Subcutaneous abdominal adipose tissue (tissue), 5 donors: ENCODE data around the gene COX4I1.

ENCODE experiments used
- H3K27ac ChIP-seq: one replicate; pipeline ENCODE4 v1.7.0; 2013; ENCODE audit warnings: low read depth, mild to moderate bottlenecking, inconsistent platforms, low read length, moderate library complexity
- H3K27me3 ChIP-seq, 5 donors: one replicate each; pipeline ENCODE4 v1.7.0; 2013; ENCODE audit warnings: low read length in 5 of 5, inconsistent platforms in 1 of 5; ENCODE audit not compliant: control insufficient read depth in 5 of 5, insufficient read depth in 4 of 5
- H3K36me3 ChIP-seq, 5 donors: one replicate each; pipeline ENCODE4 v1.7.0; 2013; ENCODE audit warnings: low read length in 5 of 5; ENCODE audit not compliant: control insufficient read depth in 5 of 5, insufficient read depth in 5 of 5
- H3K4me1 ChIP-seq, 5 donors: one replicate each; pipeline ENCODE4 v1.7.0; 2013; ENCODE audit warnings: low read length in 5 of 5, mild to moderate bottlenecking in 3 of 5, moderate library complexity in 1 of 5; ENCODE audit not compliant: control insufficient read depth in 5 of 5, insufficient read depth in 5 of 5
- H3K4me3 ChIP-seq, 5 donors: one replicate each; pipeline ENCODE4 v1.7.0; 2013; ENCODE audit warnings: low read length in 5 of 5, low read depth in 1 of 5
- H3K9ac ChIP-seq, 5 donors: one replicate each; pipeline ENCODE4 v1.7.0; 2013; ENCODE audit warnings: low read length in 5 of 5, mild to moderate bottlenecking in 4 of 5, moderate library complexity in 3 of 5
- H3K9me3 ChIP-seq, 5 donors: one replicate each; pipeline ENCODE4 v1.7.0; 2013; ENCODE audit warnings: low read length in 5 of 5; ENCODE audit not compliant: control insufficient read depth in 5 of 5
- donor health status: healthy.
- donor health status: healthy.
- donor health status: healthy.
- donor health status: healthy.
- donor health status: healthy.

The COX4I1 gene

GRCh38 chr16:85829171-85829719 lies 29.8 kb downstream of the COX4I1 start:
- no peak overlapping the region for H3K4me3 ChIP-seq
- H3K27me3 ChIP-seq, result peaks cover 7 to 16% (median 15%) of the 10 kb centered on the region in 5 donors
- no peaks in the 10 kb centered on the region for H3K36me3 ChIP-seq
- peaks cover 0 to 2% (median 0%) of the 10 kb centered on the region in 5 donors for H3K9me3 ChIP-seq
- no peak overlapping the region for H3K27ac ChIP-seq
- H3K4me1 ChIP-seq, result peaks cover 2 to 26% (median 13%) of the 10 kb centered on the region in 5 donors
- no peak overlapping the region for H3K9ac ChIP-seq

- peaks cover 2 to 24% (median 13%) of the 10 kb centered on the region in 5 donors for H3K4me1 ChIP-seq
Observed at GRCh38 chr16:85829751-85830445, 30.4 kb downstream of the COX4I1 start.

GRCh38 chr16:85830821-85831220 lies 31.3 kb downstream of the COX4I1 start:
- H3K4me1 ChIP-seq, result peaks cover 2 to 24% (median 13%) of the 10 kb centered on the region in 5 donors

More at GRCh38 chr16:85829751-85830445, 30.4 kb downstream of the COX4I1 start:
- Histone ChIP-seq H3K4me3 (no peak overlapping the region), H3K9ac (no peak overlapping the region), H3K27me3 (peaks cover 7 to 16% (median 16%) of the 10 kb centered on the region in 5 donors), H3K27ac (no peak overlapping the region), H3K9me3 (peaks cover 0 to 3% (median 2%) of the 10 kb centered on the region in 5 donors), H3K36me3 (no peaks in the 10 kb centered on the region)

GRCh38 chr16:85832570-85833218 lies 33.2 kb downstream of the COX4I1 start:
- Histone ChIP-seq H3K36me3 (no peaks in the 10 kb centered on the region), H3K4me1 (peaks cover 2 to 28% (median 13%) of the 10 kb centered on the region in 5 donors), H3K27ac (no peak overlapping the region), H3K9ac (no peak overlapping the region), H3K9me3 (peaks cover 0 to 3% (median 2%) of the 10 kb centered on the region in 5 donors), H3K4me3 (no peak overlapping the region), H3K27me3 (peaks cover 21 to 30% (median 28%) of the 10 kb centered on the region in 5 donors)

More at GRCh38 chr16:85830821-85831220, 31.3 kb downstream of the COX4I1 start:
- no peak overlapping the region for H3K4me3 ChIP-seq
- H3K27me3 ChIP-seq, result peaks cover 13 to 22% (median 19%) of the 10 kb centered on the region in 5 donors
- H3K36me3 ChIP-seq, result no peaks in the 10 kb centered on the region
- peaks cover 0 to 3% (median 2%) of the 10 kb centered on the region in 5 donors for H3K9me3 ChIP-seq
- H3K9ac ChIP-seq, result no peak overlapping the region
- no peak overlapping the region for H3K27ac ChIP-seq

- no peaks in the 10 kb centered on the region for H3K36me3 ChIP-seq
- H3K9me3 ChIP-seq, result peaks cover 0 to 3% (median 2%) of the 10 kb centered on the region in 5 donors
- no peak overlapping the region for H3K4me3 ChIP-seq
- H3K4me1 ChIP-seq, result peaks cover 2 to 28% (median 13%) of the 10 kb centered on the region in 5 donors
- peaks cover 21 to 30% (median 28%) of the 10 kb centered on the region in 5 donors for H3K27me3 ChIP-seq
- H3K27ac ChIP-seq, result no peak overlapping the region
- no peak overlapping the region for H3K9ac ChIP-seq
Observed at GRCh38 chr16:85833219-85833920, 33.9 kb downstream of the COX4I1 start.

DNA sequence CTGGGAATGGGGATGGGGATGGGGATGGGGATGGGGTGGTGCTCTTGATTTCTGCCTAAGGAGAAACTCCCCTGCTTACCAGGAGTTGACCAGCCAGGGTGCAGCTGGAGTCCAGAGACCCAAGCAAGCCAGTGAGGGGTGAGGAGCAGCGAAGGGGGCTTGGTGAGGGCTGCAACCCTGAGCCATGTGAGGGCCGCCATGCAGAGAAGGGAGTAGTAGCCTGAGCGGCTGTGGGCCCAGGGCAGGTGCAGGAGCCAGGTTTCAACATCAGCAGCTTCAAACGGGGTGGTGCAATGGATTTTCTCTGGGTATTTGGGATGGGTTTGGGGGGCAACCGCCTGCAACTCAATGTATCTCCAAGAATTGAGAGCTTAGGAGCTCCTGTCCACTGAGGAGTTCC lies 35.2 kb downstream of the COX4I1 start:
- no peak overlapping the region for H3K9ac ChIP-seq
- H3K27ac ChIP-seq, result no peak overlapping the region
- no peak overlapping the region for H3K4me3 ChIP-seq
- peaks cover 0 to 3% (median 2%) of the 10 kb centered on the region in 5 donors for H3K9me3 ChIP-seq
- H3K36me3 ChIP-seq, result no peaks in the 10 kb centered on the region
- H3K27me3 ChIP-seq, result peaks cover 15 to 35% (median 27%) of the 10 kb centered on the region in 5 donors
- H3K4me1 ChIP-seq, result peaks cover 2 to 34% (median 13%) of the 10 kb centered on the region in 5 donors

DNA sequence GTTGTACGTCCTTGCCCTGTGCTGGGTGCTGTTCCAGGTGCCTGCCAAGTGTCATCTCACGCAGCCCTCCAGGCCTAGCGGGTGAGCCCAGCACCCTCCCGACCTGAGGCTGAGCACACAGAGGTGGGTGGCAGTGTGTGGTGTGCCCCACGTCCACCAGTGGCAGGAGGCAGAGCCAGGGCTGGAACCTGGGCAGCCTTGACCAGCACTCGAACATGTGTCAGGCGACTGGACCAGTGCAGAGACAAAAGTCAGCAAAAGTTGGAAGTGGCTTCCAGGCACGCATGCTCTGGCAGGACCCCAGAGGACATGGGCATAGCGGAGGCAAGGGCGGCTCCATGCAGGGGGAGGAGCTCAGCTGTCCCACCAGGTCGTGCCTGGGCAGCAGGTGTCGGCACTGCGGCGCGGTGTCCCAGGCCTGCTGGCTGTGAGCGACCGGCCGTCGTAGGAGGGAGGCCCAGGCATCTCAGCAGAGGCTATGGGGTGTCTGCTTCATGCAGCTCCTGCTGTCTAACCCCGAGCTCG lies 35.8 kb downstream of the COX4I1 start:
- Histone ChIP-seq H3K9ac (no peak overlapping the region), H3K27ac (no peak overlapping the region), H3K9me3 (peaks cover 0 to 3% (median 2%) of the 10 kb centered on the region in 5 donors), H3K27me3 (peaks cover 12 to 34% (median 25%) of the 10 kb centered on the region in 5 donors), H3K36me3 (no peaks in the 10 kb centered on the region), H3K4me1 (peaks cover 2 to 33% (median 16%) of the 10 kb centered on the region in 5 donors), H3K4me3 (no peak overlapping the region)

DNA sequence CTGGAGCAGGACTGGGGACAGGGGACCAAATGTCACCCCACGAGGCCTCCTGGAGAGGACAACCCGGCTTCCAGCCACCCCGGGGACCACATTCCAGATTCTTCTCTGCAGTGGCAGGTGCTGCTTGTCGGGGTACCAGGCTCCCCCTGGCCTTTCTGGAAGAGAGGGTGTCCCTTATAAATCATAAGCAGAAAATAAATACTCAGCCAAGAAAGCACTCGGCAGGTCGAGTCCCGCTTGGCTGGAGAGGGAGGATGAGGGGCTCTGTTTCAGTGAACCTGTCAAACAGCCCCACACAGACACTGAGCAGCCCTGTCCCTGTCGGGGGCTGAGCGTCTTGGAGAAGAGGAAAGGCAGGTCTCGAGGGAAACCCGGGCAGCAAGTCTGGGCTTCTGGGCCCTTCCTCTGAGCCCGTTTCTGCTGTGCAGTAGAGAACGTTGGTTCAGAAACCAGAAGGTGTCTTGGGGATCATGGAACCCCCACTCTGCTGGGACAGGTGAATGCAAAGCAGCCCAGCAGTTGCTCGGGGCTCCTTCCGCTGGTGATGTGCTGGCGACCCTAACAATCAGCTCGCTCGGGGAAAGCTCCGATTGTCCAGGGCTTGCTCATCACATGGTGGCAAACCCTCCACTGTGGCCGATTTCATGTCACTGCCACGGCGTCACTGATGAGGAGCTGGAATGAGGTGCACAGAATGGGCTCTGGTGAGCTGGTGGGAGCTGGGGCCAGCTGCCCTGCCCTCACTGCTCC lies 36.6 kb downstream of the COX4I1 start:
- H3K27me3 ChIP-seq, result peaks cover 12 to 34% (median 24%) of the 10 kb centered on the region in 5 donors
- no peaks in the 10 kb centered on the region for H3K36me3 ChIP-seq
- H3K9ac ChIP-seq, result no peak overlapping the region
- H3K4me3 ChIP-seq, result no peak overlapping the region
- H3K27ac ChIP-seq, result no peak overlapping the region
- H3K9me3 ChIP-seq, result peaks cover 0 to 3% (median 2%) of the 10 kb centered on the region in 5 donors
- peaks cover 6 to 32% (median 16%) of the 10 kb centered on the region in 5 donors for H3K4me1 ChIP-seq
